ENCODE data around the gene TMCC1.

The TMCC1 gene

DNA sequence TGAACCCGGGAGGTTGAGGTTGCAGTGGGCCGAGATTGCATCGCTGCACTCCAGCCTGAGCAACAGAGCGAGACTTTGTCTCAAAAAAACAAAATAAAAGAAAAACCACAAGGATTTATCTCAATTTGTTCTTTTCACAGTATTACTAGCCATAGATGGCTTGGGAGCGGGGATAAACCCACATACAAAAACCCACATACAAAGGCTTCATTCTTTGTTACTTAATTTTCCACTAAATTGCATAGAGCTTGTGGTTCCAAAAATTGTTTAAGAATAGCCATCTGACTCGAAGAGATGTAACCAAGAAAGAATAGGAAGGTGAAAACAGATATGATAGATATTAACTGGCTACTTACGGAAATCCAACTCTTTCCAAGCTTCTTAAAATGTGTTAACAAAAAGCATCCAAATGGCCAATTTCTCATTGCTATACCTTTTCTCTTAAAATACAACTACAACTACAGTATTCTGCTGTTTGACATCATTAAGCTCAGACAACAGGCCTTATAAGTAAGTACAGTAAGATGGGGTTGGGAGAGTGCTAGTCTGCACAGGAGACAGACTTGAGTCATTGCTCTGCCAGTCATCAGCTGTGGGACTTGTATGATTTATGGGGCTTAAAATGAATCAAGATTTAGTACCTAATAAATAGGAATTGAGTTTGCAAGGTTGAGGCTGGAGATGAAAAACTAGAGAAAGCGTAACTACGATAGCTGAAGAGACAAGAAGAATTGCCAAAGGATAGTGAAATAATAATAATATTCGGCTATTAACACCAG lies 190.4 kb downstream of the TMCC1 start:
- Histone ChIP-seq H3K9me2 (replicated peaks; ENCODE audit: low read depth, low read length) (no peaks in the 10 kb centered on the region), H2AFZ (ENCODE audit: low read length) (no peak overlapping the region), H3F3A (ENCODE audit: low read depth) (no peaks in the 10 kb centered on the region), H3K36me3 (ENCODE audit: insufficient read depth, low read length) (no peaks in the 10 kb centered on the region), H4K20me1 (ENCODE audit: insufficient read depth, low read length, poor library complexity, severe bottlenecking) (no peaks in the 10 kb centered on the region), H3K9me3 (ENCODE audit: insufficient read depth, low read depth, low read length) (no peaks in the 10 kb centered on the region), H3K4me2 (ENCODE audit: low read depth, low read length, poor library complexity, severe bottlenecking) (no peak overlapping the region), H3K27me3 (ENCODE audit: insufficient read depth, low read length, poor library complexity, severe bottlenecking) (no peaks in the 10 kb centered on the region), H3K4me1 (ENCODE audit: insufficient read depth, low read length, poor library complexity, severe bottlenecking) (no peaks in the 10 kb centered on the region), H3K4me3 (ENCODE audit: low read length, poor library complexity, severe bottlenecking) (no peak overlapping the region), H3K79me2 (ENCODE audit: insufficient read depth, low read length) (no peaks in the 10 kb centered on the region), H3K9ac (ENCODE audit: low read depth, low read length, poor library complexity, severe bottlenecking) (no peak overlapping the region)
- no peak for TF ChIP-seq EZH2phosphoT487 (IDR thresholded peaks at IDR 0.05; ENCODE audit: borderline replicate concordance)
- TF ChIP-seq, protein P1, sequence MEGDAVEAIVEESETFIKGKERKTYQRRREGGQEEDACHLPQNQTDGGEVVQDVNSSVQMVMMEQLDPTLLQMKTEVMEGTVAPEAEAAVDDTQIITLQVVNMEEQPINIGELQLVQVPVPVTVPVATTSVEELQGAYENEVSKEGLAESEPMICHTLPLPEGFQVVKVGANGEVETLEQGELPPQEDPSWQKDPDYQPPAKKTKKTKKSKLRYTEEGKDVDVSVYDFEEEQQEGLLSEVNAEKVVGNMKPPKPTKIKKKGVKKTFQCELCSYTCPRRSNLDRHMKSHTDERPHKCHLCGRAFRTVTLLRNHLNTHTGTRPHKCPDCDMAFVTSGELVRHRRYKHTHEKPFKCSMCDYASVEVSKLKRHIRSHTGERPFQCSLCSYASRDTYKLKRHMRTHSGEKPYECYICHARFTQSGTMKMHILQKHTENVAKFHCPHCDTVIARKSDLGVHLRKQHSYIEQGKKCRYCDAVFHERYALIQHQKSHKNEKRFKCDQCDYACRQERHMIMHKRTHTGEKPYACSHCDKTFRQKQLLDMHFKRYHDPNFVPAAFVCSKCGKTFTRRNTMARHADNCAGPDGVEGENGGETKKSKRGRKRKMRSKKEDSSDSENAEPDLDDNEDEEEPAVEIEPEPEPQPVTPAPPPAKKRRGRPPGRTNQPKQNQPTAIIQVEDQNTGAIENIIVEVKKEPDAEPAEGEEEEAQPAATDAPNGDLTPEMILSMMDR (conservative IDR thresholded peaks at IDR 0.05; ENCODE audit: low read length): no peak

GRCh38 chr3:129701161-129701560 lies 192.3 kb downstream of the TMCC1 start:
- H3K4me3 ChIP-seq (ENCODE audit: low read length, poor library complexity, severe bottlenecking): no peak overlapping the region

GRCh38 chr3:129699612-129700011 lies 193.9 kb downstream of the TMCC1 start:
- Histone ChIP-seq H3K36me3 (ENCODE audit: insufficient read depth, low read length) (no peaks in the 10 kb centered on the region), H3K9me2 (replicated peaks; ENCODE audit: low read depth, low read length) (no peaks in the 10 kb centered on the region), H3K4me1 (ENCODE audit: insufficient read depth, low read length, poor library complexity, severe bottlenecking) (no peaks in the 10 kb centered on the region), H2AFZ (ENCODE audit: low read length) (no peak overlapping the region), H3K9ac (ENCODE audit: low read depth, low read length, poor library complexity, severe bottlenecking) (no peak overlapping the region), H3F3A (ENCODE audit: low read depth) (no peaks in the 10 kb centered on the region), H4K20me1 (ENCODE audit: insufficient read depth, low read length, poor library complexity, severe bottlenecking) (no peaks in the 10 kb centered on the region), H3K9me3 (ENCODE audit: insufficient read depth, low read depth, low read length) (peaks cover 6% of the 10 kb centered on the region; the same call in 1 of the 2 replicates), H3K27me3 (ENCODE audit: insufficient read depth, low read length, poor library complexity, severe bottlenecking) (no peaks in the 10 kb centered on the region), H3K4me3 (ENCODE audit: low read length, poor library complexity, severe bottlenecking) (no peak overlapping the region), H3K4me2 (ENCODE audit: low read depth, low read length, poor library complexity, severe bottlenecking) (no peak overlapping the region), H3K79me2 (ENCODE audit: insufficient read depth, low read length) (no peaks in the 10 kb centered on the region)
- TF ChIP-seq, protein P1 (conservative IDR thresholded peaks at IDR 0.05; ENCODE audit: low read length): no peak
- TF ChIP-seq EZH2phosphoT487 (IDR thresholded peaks at IDR 0.05; ENCODE audit: borderline replicate concordance): no peak

More at GRCh38 chr3:129701161-129701560, 192.3 kb downstream of the TMCC1 start:
- Histone ChIP-seq H3K79me2 (ENCODE audit: insufficient read depth, low read length) (no peaks in the 10 kb centered on the region), H3K27me3 (ENCODE audit: insufficient read depth, low read length, poor library complexity, severe bottlenecking) (no peaks in the 10 kb centered on the region), H3K9me2 (replicated peaks; ENCODE audit: low read depth, low read length) (no peaks in the 10 kb centered on the region), H2AFZ (ENCODE audit: low read length) (no peak overlapping the region), H3K36me3 (ENCODE audit: insufficient read depth, low read length) (no peaks in the 10 kb centered on the region), H4K20me1 (ENCODE audit: insufficient read depth, low read length, poor library complexity, severe bottlenecking) (no peaks in the 10 kb centered on the region), H3F3A (ENCODE audit: low read depth) (no peaks in the 10 kb centered on the region), H3K9me3 (ENCODE audit: insufficient read depth, low read depth, low read length) (peaks cover 6% of the 10 kb centered on the region; the same call in 1 of the 2 replicates), H3K9ac (ENCODE audit: low read depth, low read length, poor library complexity, severe bottlenecking) (no peak overlapping the region), H3K4me1 (ENCODE audit: insufficient read depth, low read length, poor library complexity, severe bottlenecking) (no peaks in the 10 kb centered on the region), H3K4me2 (ENCODE audit: low read depth, low read length, poor library complexity, severe bottlenecking) (no peak overlapping the region)
- TF ChIP-seq, protein P1 (conservative IDR thresholded peaks at IDR 0.05; ENCODE audit: low read length): no peak
- no peak for TF ChIP-seq EZH2phosphoT487 (IDR thresholded peaks at IDR 0.05; ENCODE audit: borderline replicate concordance)
